ENCODE measurements around the gene INF2.
"Not testable (repeated sequence)": the region's sequence is repeated elsewhere in the genome, so short reads cannot be mapped to it uniquely, and the experiment has no call there.

INF2 gene

GRCh38 chr14:104739546-104740516, 50.4 kb downstream of the INF2 start:
- no peak for FAIRE-seq

DNA sequence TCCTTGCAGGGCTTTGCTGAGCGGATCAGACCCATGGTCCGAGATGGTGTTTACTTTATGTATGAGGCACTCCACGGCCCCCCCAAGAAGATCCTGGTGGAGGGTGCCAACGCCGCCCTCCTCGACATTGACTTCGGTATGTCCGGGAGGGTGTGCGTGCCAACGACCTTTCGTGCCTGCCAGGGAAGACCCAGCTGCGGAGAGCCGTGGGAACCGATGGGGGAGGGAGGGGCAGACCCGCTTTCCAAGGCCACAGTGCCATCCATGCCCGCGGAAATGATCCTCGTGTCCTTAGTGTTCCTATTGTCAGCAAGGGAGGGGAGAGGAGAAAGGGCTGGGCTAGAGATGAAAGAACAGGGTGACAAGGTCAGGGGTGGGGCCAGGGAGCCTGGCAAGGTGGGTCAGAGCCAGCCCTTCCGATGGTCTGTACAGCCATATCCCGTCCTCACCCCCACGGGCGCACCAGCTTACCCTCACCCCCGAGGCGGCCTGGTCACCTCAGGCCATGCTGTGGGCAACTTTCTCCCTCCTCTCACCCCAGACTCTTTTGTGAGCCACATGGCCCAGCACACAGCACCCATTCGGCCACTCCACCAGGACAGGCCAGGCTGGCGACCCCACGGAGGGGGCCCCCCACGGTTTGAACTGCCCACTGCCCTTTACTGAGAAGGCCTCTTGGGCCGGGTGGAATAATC, 51.8 kb downstream of the INF2 start:
- no peak for FAIRE-seq

GRCh38 chr14:104741803-104742251, 52.4 kb downstream of the INF2 start:
- FAIRE-seq = no peak

DNA sequence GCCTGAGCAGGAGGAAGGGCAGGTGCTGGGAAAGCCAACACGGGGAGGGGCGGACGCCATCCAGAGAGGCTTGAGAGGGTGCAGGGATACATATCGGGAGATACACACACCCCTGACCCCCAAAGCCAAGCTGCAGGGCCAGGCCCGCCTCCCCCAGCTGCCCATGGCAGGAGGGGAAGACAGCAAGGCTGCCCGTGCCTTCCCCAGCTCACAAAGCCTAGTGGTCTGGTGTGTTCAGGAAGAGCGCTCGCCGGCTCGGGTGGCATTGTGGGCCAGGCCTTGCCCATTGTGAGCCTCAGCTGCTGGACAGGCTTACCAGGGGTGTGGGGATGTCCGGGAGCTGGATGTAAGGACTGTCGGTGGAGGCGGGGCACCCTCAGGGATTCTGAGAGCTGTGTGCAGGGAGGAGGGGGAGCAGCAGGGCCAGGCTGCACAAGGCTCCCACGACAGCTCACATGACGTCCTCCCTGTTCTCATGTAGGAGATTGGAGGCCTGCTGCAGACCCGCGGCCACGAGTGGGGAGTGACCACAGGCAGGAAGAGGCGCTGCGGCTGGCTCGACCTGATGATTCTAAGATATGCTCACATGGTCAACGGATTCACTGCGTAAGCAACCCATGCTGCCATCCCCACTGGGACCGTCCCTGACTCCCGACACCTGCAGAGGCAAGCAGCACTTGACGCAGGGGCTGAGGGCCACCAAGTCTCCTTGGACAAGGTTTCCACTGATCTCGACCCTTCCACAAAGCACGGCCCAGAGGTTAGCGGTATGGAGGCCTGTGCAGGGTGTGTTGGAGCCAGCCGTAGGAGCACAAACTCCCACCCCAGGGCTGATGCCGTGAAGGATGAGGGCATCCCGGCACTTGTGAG, 53.4 kb downstream of the INF2 start:
- FAIRE-seq = no peak

DNA sequence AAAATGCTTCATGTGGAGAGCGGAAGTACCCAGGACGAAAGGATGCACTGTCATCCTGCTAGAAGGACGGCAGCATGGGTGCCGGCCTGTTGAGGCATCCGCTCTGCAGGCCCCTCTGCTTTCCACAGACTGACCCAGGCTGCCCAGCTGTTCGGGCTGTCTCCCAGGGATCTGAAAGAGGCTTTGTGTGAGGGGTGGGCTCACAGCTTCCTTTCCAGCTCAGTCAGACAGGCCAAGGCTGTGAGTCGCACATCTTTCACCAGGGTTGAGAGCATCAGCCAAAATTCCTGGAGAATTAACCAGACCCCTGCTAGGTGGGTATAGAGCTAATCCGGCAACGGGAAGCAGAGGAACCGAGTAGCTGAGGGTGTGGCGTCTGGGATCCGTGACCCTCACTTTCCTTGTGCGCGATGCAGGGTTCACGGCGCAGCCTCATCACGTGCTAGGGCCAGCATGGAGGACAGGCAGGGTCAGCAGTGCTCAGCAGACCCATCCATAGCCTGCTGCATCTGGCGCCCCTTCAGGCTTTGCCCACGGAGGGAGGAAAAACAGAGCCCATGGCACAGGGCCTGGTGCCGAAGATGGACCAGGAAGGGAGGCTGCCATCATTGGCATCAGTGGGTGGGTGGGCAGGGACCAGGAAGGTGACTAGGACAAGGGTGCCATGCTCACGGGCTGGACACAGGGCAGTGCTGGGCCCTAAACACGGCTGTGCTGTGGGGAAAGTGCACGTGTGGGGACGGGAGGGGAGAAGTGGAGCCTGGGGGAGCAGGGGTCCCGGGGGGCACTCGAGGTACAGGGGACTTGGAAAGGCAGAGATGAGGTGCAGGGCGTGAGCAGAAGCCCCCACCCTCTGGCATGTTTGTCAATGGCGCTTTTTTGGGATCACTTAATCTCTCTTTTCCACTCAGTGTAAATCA, 54.3 kb downstream of the INF2 start:
- no peak for FAIRE-seq

DNA sequence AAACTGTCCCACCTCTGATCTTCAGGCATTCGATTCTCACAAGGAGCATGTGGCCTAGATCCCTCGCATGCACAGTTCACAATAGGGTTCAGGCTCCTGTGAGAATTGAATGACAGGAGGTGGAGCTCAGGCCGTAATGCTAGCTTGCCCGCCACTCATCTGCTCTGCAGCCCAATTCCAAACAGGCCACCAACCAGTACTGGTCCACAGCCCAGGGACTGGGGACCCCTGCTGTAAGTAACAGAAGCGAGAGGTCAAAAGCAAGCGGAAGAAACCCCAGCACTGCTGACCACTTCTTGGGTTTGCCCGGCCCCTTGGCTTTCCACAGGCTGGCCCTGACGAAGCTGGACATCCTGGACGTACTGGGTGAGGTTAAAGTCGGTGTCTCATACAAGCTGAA, 55.1 kb downstream of the INF2 start:
- no peak for FAIRE-seq

DNA sequence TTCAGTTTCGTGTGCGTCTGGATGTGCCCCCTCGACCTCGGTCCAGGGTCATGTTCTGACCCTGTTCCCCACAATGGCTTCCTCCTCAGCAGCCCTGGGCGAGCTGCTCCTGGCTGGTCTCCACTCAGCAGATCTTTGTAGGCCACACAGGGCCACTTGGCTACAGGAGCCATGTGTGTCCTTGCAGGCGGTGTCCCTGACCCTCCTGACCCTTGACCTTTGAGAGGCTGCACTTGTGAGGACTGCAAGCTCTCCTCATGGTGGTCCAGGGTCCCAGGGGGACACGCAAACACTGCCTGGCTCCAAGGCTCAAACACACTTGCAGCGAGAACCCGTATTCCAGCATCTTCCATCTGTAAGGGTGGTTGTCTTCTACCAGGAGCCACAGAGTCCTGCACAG, 56.0 kb downstream of the INF2 start:
- FAIRE-seq = no peak

GRCh38 chr14:104746071-104746545, 56.7 kb downstream of the INF2 start:
- no peak for FAIRE-seq

GRCh38 chr14:104746934-104747481, 57.6 kb downstream of the INF2 start:
- no peak for FAIRE-seq

- FAIRE-seq = no peak
Observed at GRCh38 chr14:104747876-104748275, 58.5 kb downstream of the INF2 start.

DNA sequence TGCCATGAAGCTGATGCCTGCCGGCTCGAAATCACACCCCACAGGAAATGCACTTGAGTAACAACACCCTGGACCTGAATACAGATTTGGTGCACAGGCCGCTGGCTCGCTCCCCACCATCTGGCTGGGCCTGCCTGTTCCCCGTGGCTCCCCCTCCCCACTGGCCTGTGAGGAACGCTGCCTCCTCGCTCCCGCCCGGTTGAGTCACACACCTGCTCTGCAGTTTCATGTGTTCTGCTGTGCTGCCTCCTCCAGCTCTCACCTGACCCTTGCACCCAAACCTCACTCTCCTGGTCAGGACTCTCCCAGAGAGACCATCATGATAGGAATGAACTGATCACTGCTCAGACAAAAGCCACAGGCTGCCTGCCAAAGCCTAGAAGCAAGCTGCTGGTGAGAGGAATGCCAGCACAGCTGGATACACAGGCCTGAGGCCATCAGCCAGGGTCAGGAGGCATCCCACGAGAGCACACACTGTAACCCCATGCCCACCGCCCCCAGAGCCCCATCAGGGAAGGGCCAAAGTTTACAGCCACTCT, 59.8 kb downstream of the INF2 start:
- FAIRE-seq = no peak

DNA sequence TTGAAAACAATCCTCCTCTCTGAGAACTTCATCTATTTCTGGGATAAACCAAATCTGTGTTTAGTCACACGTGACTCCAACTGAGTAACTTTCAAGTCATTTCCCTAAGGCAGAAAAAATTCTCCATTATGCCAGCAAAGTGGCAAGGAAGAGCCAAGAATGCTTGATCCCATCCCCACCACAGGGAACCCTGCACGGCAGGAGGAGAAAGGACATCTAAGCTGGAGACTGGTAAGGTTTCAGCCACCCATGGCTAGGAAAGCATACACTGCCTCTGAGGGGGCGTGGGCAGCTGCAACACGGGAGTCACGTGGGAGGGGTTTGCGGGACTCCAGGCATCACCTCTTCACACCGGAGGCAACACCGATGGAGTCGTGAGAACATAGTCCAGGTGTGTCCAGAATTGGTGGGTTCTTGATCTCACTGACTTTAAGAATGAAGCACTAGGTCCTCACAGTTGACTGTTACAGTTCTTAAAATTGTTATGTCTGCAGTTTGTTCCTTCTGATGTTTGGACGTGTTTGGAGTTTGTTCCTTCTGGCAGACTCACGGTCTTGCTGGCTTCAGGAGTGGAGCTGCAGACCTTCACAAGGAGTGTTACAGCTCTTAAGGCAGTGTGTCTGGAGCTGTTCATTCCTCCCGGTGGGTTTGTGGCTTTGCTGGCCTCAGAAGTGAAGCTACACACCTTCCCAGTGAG, 60.8 kb downstream of the INF2 start:
- no peak for FAIRE-seq

GRCh38 chr14:104750753-104751057, 61.3 kb downstream of the INF2 start:
- not testable (repeated sequence) for FAIRE-seq

DNA sequence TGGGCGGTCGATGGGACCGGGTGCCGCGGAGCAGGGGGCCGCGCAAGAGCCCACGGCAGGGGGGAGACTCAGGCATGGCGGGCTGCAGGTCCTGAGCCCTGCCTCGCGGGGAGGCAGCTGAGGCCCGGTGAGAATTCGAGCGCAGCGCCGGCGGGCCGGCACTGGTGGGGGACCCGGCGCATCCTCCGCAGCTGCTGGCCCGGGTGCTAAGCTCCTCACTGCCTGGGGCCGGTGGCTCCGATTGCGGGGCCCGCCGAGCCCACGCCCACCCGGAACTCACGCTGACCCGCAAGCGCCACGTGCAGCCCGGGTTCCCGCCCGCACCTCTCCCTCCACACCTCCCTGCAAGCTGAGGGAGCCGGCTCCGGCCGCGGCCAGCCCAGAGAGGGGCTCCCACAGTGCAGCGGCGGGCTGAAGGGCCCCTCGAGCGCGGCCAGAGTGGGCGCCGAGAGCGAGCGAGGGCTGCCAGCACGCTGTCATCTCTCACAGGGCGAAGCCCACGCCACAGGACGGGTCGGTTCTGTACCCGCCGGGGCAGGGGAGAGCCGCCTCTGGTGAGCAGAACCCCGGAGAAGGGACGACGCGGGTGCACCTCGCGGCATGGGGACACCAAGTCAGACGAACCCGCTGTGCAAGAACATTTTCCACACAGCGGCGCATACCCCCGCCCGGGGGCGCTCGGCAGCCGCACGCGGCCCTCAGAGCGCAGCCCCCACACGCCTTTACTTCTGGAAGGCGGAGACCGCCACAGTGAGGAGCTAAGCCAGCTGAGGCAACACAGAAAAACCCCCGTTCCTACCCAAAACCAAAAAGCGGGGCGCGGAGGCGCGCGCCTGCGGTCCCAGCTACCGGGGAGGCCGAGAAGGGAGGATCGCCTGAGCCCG, 62.4 kb downstream of the INF2 start:
- FAIRE-seq = no peak

- FAIRE-seq = no peak
Observed at GRCh38 chr14:104752423-104752734, 63.0 kb downstream of the INF2 start.

- FAIRE-seq = peak; percentile 28
Observed at GRCh38 chr14:104752735-104753527, 63.5 kb downstream of the INF2 start, which contains the start of gene SIVA1. SIVA1 (plus strand) TSS chr14:104753147; CDS start chr14:104753202, 55 bp downstream.

GRCh38 chr14:104753528-104754212, 64.3 kb downstream of the INF2 start:
- no peak for FAIRE-seq

Measured in colon (tissue), 2 donors.